Activated CD8-positive, alpha-beta memory T cell treated with anti-CD3 and anti-CD28 coated beads, Interleukin-2, amount 10 ng/mL, durations not matched to agents 7 days and 5 days (primary cell): Measurements from ENCODE around the gene GBA3. TPM values are rescaled to one million over a fixed set of nuclear protein-coding genes. Genes with fewer than 3 reads are reported as not detected.

Experiments used
- ATAC-seq: fragments of 150-1000 bp; cut with Tn5 transposase; one replicate; pipeline ENCODE4 v1.10.0; 2021; ENCODE audit warnings: moderate library complexity
- CTCF ChIA-PET: fragments of 350-600 bp; sonication (Branson Sonifier 250); formaldehyde crosslinking; loops from one replicate; lab custom pipeline; 2021; ENCODE audit warnings: antibody characterized with exemption; lab: Charles Lee
- DNase-seq: peaks from one replicate; pipeline ENCODE4 v3.0.0-alpha.2; 2020
- H3K27ac Mint-ChIP-seq: one replicate; pipeline ENCODE4 v1.8.0; 2021; ENCODE audit warnings: mild to moderate bottlenecking, mixed read lengths
- H3K27me3 Mint-ChIP-seq: one replicate; pipeline ENCODE4 v1.8.0; 2021; ENCODE audit warnings: mixed read lengths
- H3K36me3 Mint-ChIP-seq: one replicate; pipeline ENCODE4 v1.8.0; 2021; ENCODE audit warnings: mild to moderate bottlenecking, mixed read lengths
- H3K4me1 Mint-ChIP-seq: one replicate; pipeline ENCODE4 v1.8.0; 2021; ENCODE audit warnings: mixed read lengths
- H3K4me3 Mint-ChIP-seq: one replicate; pipeline ENCODE4 v1.8.0; 2021; ENCODE audit warnings: mild to moderate bottlenecking, moderate library complexity, mixed read lengths
- H3K9me3 Mint-ChIP-seq: one replicate; pipeline ENCODE4 v1.8.0; 2022; ENCODE audit warnings: low read depth, mixed read lengths
- total RNA-seq, 2 experiments: library from RNA; stranded (reverse); gene quantifications; one replicate each; pipeline ENCODE4 v1.2.3, GENCODE V29; 2021

GBA3 gene
- total RNA-seq: not detected

- Mint-ChIP-seq H3K27ac (no peak within 1 kb of the TSS), H3K27me3 (no peaks in the 10 kb centered on the region), H3K4me3 (no peak within 1 kb of the TSS), H3K9me3 (no peaks in the 10 kb centered on the region), H3K4me1 (no peaks in the 10 kb centered on the region), H3K36me3 (no peaks in the 10 kb centered on the region)
- no peak for ATAC-seq
- CTCF ChIA-PET: no interaction called here
- DNase-seq: no peak
These were observed at the start of gene GBA3 for GRCh38 chr4:22692736-22693135. Gene GBA3, plus strand, starts transcription at chr4:22692937.

GRCh38 chr4:22643952-22644351 lies 48.8 kb upstream of the GBA3 start:
- Mint-ChIP-seq H3K4me3 (no peak overlapping the region), H3K27me3 (no peaks in the 10 kb centered on the region), H3K4me1 (no peaks in the 10 kb centered on the region), H3K9me3 (peaks cover 9% of the 10 kb centered on the region), H3K27ac (no peak overlapping the region), H3K36me3 (no peaks in the 10 kb centered on the region)
- no peak for DNase-seq
- CTCF ChIA-PET: no interaction called here
- no peak for ATAC-seq

- no peaks in the 10 kb centered on the region for H3K36me3 Mint-ChIP-seq
- no peaks in the 10 kb centered on the region for H3K4me1 Mint-ChIP-seq
- no peak for DNase-seq
- no peak overlapping the region for H3K27ac Mint-ChIP-seq
- peaks cover 7% of the 10 kb centered on the region for H3K9me3 Mint-ChIP-seq
- CTCF ChIA-PET: no interaction called here
- H3K4me3 Mint-ChIP-seq: no peak overlapping the region
- no peaks in the 10 kb centered on the region for H3K27me3 Mint-ChIP-seq
- ATAC-seq: no peak
These were observed 47.1 kb upstream of the GBA3 start for GRCh38 chr4:22645481-22646182.

GRCh38 chr4:22648996-22649395 lies 43.7 kb upstream of the GBA3 start:
- CTCF ChIA-PET: no interaction called here
- Mint-ChIP-seq H3K27ac (no peak overlapping the region), H3K4me1 (no peaks in the 10 kb centered on the region), H3K9me3 (peaks cover 3% of the 10 kb centered on the region), H3K4me3 (no peak overlapping the region), H3K27me3 (no peaks in the 10 kb centered on the region), H3K36me3 (no peaks in the 10 kb centered on the region)
- ATAC-seq (no peak), DNase-seq (no peak)

- CTCF ChIA-PET: no interaction called here
- no peaks in the 10 kb centered on the region for H3K36me3 Mint-ChIP-seq
- peaks cover 3% of the 10 kb centered on the region for H3K9me3 Mint-ChIP-seq
- no peaks in the 10 kb centered on the region for H3K27me3 Mint-ChIP-seq
- no peak for DNase-seq
- H3K4me1 Mint-ChIP-seq: no peaks in the 10 kb centered on the region
- H3K27ac Mint-ChIP-seq: no peak overlapping the region
- no peak for ATAC-seq
- no peak overlapping the region for H3K4me3 Mint-ChIP-seq
These were observed 42.0 kb upstream of the GBA3 start for GRCh38 chr4:22650771-22651170.

GRCh38 chr4:22653752-22654151 lies 39.0 kb upstream of the GBA3 start:
- no peak for ATAC-seq
- DNase-seq: no peak
- Mint-ChIP-seq H3K9me3 (peaks cover 3% of the 10 kb centered on the region), H3K27me3 (no peaks in the 10 kb centered on the region), H3K27ac (no peak overlapping the region), H3K4me1 (no peaks in the 10 kb centered on the region), H3K36me3 (no peaks in the 10 kb centered on the region), H3K4me3 (no peak overlapping the region)
- CTCF ChIA-PET: no interaction called here

- Mint-ChIP-seq H3K4me3 (no peak overlapping the region), H3K9me3 (peaks cover 4% of the 10 kb centered on the region), H3K4me1 (no peaks in the 10 kb centered on the region), H3K27ac (no peak overlapping the region), H3K27me3 (no peaks in the 10 kb centered on the region), H3K36me3 (no peaks in the 10 kb centered on the region)
- ATAC-seq: no peak
- no peak for DNase-seq
- CTCF ChIA-PET: interaction anchor here (1.1 kb wide), 1 partner anchor 187 kb away, joined by 3 read pairs; no protein-coding TSS in a partner anchor
These were observed 31.3 kb upstream of the GBA3 start for GRCh38 chr4:22661443-22661842.

GRCh38 chr4:22667332-22667940 lies 25.3 kb upstream of the GBA3 start:
- no peak overlapping the region for H3K27ac Mint-ChIP-seq

GRCh38 chr4:22668301-22668700 lies 24.4 kb upstream of the GBA3 start:
- ATAC-seq (no peak), DNase-seq (no peak)
- H3K27ac Mint-ChIP-seq: no peak overlapping the region
- CTCF ChIA-PET: no interaction called here
- H3K4me1 Mint-ChIP-seq: peaks cover 9% of the 10 kb centered on the region
- no peaks in the 10 kb centered on the region for H3K27me3 Mint-ChIP-seq
- no peak overlapping the region for H3K4me3 Mint-ChIP-seq
- no peaks in the 10 kb centered on the region for H3K9me3 Mint-ChIP-seq
- H3K36me3 Mint-ChIP-seq: no peaks in the 10 kb centered on the region

More at GRCh38 chr4:22667332-22667940, 25.3 kb upstream of the GBA3 start:
- Mint-ChIP-seq H3K4me1 (peaks cover 5% of the 10 kb centered on the region), H3K27me3 (no peaks in the 10 kb centered on the region), H3K9me3 (no peaks in the 10 kb centered on the region), H3K36me3 (no peaks in the 10 kb centered on the region), H3K4me3 (no peak overlapping the region)
- CTCF ChIA-PET: no interaction called here
- no peak for ATAC-seq
- DNase-seq: no peak

GRCh38 chr4:22668702-22669101 lies 24.0 kb upstream of the GBA3 start:
- no peak for ATAC-seq
- Mint-ChIP-seq H3K4me1 (peaks cover 9% of the 10 kb centered on the region), H3K9me3 (no peaks in the 10 kb centered on the region), H3K4me3 (no peak overlapping the region), H3K27ac (no peak overlapping the region), H3K27me3 (no peaks in the 10 kb centered on the region), H3K36me3 (no peaks in the 10 kb centered on the region)
- no peak for DNase-seq
- CTCF ChIA-PET: no interaction called here

- Mint-ChIP-seq H3K36me3 (no peaks in the 10 kb centered on the region), H3K27me3 (no peaks in the 10 kb centered on the region), H3K27ac (no peak overlapping the region), H3K4me3 (no peak overlapping the region), H3K4me1 (peaks cover 9% of the 10 kb centered on the region), H3K9me3 (peaks cover 2% of the 10 kb centered on the region)
- ATAC-seq (no peak), DNase-seq (no peak)
- CTCF ChIA-PET: no interaction called here
These were observed 21.8 kb upstream of the GBA3 start for GRCh38 chr4:22670956-22671355.

GRCh38 chr4:22672519-22672918 lies 20.2 kb upstream of the GBA3 start:
- DNase-seq (no peak), ATAC-seq (no peak)
- Mint-ChIP-seq H3K4me1 (peaks cover 9% of the 10 kb centered on the region), H3K36me3 (no peaks in the 10 kb centered on the region), H3K27ac (no peak overlapping the region), H3K27me3 (no peaks in the 10 kb centered on the region), H3K4me3 (no peak overlapping the region), H3K9me3 (peaks cover 2% of the 10 kb centered on the region)
- CTCF ChIA-PET: interaction anchor here (0.5 to 0.8 kb wide), 2 partner anchors 12 to 881 kb away, joined by 3 read pairs; no protein-coding TSS in a partner anchor

- no peaks in the 10 kb centered on the region for H3K36me3 Mint-ChIP-seq
- H3K27me3 Mint-ChIP-seq: no peaks in the 10 kb centered on the region
- peaks cover 9% of the 10 kb centered on the region for H3K4me1 Mint-ChIP-seq
- H3K4me3 Mint-ChIP-seq: no peak overlapping the region
- ATAC-seq (no peak), DNase-seq (no peak)
- CTCF ChIA-PET: no interaction called here
- H3K27ac Mint-ChIP-seq: no peak overlapping the region
- H3K9me3 Mint-ChIP-seq: peaks cover 2% of the 10 kb centered on the region
These were observed 19.8 kb upstream of the GBA3 start for GRCh38 chr4:22672944-22673343.

GRCh38 chr4:22674700-22675099 lies 18.0 kb upstream of the GBA3 start:
- ATAC-seq (no peak), DNase-seq (no peak)
- Mint-ChIP-seq H3K27ac (no peak overlapping the region), H3K27me3 (no peaks in the 10 kb centered on the region), H3K4me3 (no peak overlapping the region), H3K36me3 (no peaks in the 10 kb centered on the region), H3K9me3 (peaks cover 2% of the 10 kb centered on the region), H3K4me1 (peaks cover 8% of the 10 kb centered on the region)
- CTCF ChIA-PET: no interaction called here
